ENCODE results near the gene CRACR2B.

Gene CRACR2B

DNA sequence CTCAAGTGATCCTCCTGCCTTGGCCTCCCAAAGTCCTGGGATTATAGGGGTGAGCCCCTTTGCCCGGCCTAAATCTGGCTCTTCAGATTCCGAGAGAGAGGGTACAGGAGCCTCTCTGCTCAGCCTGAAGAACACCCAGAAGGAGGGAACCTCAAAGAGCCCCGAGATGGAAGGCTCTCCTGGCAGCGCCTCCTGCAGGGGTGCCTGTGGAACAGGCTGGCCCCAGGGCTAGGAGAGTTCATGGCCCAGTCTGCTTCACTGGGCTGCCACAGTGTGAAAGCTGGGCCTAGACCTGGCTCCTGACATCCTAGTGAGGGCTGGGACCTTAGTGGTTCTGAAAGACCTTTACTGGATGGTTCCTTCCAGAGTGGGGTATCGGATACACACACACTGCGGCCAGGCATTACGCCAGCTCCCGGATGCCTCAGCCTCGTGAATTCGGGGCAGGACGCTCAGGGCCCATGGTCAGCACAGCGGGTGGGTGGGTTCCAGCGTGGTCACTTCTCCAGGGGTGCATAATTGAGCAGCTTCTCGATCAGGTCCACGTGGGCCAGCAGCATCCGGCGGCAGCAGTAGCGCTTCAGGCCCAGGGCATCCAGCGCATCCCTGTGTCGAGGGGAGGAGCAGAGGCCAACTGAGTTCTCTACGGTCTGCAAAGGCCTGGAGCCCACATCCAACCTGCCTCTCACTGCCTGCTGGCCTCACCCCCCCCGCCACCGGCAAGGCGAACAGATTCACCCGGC is 12.3 kb downstream of the CRACR2B start:
- peak in 1 of 2 donors; percentile 17 for DNase-seq

DNA sequence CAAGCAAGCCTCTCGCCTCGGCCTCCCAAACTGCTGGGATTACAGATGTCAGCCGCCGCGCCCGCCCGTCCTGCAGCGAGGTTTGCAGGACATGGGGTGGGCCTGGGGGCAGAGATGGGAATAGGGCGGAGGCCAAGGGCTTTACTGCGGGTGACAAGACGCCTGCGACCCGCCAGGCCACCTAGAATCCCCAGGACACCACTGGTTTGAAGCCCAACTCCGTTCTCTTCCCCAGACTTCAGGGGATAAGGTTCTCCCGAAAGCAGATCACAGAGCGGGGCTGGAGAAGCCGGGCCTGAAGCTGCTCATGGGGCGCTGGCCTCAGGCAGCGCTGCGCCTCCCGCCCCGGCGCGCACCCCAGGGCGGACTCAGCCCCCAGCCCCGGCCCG is 14.3 kb downstream of the CRACR2B start:
- peak in 1 of 2 donors; percentile 37 for DNase-seq

DNA sequence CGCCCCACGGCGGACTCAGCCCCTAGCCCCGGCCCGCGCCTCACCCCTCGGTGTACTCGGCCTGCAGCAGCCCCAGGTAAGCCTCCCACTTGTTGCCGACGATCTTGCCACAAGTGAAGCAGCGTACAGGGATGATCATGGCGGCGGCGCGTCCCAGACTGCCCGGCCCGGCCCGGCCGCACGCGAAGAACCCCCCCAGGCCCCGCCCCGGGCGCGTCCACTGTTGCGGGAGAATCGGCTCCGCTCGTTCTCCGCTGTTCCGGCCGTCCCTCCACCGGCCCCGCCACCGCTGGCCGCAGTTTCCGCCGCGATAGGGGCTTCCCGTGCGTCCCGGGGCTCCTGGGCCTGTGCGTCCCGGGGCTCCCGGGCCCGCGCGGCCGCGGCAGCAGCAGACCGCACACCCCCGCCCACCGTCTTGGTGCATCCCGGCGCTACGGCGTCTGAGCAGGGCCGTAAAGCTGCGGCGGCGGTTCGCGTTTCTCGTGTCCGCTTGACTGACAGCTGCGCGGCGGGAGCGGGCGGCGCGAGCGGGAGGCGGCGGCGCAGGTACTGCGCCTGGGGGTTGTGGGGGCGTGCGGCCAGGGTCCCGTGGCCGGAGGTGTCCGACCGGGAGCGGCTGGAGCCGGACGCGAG is 14.8 kb downstream of the CRACR2B start, which contains the start of the genes POLR2L and TSPAN4:
Gene POLR2L, minus strand, starts transcription at position 160 of the 633 bp plus-strand sequence. Its CDS starts 21 bp downstream, at position 139.
Gene TSPAN4, plus strand, starts transcription at position 483 of the 633 bp plus-strand sequence. CDS start 7,453 bp downstream, outside the sequence.
- peak; percentile 82 to 90 for DNase-seq

DNA sequence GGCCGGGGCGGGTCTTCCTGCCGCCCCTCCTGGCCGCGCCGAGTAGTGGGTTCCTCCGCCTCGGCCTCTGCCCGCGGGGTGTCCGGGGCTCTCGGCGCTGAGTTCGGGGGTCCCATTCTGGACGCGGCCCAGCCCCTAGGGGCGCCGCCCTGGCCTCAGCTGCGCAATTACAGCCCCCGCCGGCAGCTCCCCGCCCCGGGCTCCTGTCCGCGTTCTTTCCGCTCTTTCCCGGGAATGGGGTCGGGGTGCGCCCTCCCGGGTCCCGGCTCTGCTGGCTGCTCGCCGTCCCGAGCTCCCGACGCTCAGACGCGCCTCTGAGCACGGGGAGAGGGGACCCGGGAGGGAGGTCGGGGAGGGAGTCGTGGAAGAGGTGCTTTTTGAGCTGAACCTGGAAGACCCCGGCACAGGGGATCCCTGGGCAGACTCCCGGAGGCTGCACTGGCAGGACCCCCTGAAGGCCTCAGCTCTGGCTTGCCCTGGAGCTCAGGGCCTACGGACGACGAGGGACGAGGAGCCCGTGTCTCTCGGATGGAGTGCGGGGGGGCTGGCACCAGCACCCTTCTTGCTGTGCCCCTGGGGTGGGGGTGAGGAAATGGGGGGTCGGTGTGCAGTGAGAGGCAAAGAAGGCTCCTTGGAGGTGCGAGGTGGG is 15.5 kb downstream of the CRACR2B start:
- no peak for DNase-seq

DNA sequence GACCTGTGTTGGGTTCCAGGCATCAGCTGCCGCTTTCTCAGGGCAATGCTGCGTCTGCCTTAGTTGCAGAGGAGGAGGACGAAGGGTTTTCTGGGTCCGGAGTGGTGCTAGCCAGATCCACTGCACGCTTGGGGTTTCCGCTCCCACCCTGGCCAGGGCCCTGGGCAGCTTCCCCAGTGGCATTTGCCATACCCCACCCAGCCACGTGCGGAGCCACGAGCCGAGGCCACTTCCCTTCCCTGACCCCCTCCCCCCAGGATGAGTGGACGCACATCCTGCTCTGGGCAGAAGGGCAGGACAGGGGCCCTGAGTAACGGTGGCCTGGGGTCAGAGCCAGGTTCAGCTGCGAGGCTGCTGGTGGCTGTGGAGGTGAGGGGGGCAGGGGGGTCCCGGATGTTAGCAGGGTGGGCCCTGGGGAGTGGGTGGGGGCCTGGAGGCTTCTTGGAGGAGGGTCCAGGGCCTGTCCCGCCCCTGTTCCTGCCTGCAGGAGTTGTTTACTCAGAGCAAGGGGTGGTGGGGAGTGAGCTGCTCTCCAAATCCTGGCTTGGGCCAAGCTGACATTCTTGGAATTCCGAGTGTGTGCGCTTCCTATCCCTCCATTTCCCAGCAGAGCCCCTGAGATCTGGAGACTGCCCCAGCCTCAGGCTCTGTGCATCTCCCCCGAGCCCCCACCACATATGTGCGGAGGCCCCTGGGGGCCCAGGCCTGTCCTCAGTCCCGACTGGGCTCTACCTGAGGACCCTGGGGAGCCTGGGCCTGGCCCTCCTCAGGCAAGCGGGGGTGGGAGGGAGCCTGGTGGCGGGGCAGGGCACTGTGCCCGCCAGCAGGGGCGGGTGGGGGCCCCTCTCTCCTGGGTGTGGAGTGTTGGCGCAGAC is 16.3 kb downstream of the CRACR2B start:
- DNase-seq, result peak; percentile 69 to 75

DNA sequence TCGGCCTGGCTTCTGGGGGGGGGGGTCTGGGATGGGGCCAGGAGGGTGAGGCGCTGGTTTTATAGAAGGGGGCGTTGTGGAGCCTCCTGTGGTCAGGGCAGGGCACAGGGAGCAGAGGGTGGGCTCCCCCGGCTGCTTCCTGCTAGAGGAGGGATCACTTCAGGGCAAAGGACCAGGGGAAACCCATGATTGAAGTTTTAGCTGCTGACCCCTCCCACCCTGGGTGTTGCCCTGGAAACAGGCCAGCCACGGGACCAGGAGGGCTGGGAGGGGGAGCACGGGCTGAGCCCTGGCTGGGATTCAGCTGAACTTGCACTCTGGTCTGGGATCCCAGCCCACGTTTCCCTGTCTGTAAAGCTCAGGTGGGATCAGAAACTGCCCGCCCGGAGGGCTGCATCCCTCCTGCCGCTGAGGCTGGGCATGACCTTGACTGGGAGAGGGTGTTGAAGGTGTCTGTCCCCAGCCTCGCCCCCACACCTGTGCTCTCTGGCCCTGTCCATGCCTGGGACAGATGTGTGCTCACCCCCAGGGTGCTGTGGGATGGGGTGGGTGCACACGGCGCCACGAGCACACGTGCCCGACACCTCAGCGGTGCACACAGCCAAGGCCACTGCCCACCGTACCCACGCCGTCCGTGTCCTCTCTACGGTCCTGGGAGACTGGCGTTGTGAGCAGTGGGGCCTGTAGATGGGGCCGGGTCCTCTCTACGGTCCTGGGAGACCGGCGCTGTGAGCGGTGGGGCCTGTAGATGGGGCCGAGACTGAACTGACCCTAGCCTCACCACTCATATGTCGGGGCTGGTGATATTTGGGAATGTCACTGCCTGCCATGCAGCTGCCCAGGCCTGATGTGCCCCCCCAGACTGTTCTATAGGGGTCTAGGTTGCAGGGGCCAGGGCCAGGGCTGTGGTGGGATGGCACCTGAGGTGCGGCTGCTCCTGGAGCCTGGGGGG is 17.2 kb downstream of the CRACR2B start:
- DNase-seq, result peak; percentile 44 to 52

DNA sequence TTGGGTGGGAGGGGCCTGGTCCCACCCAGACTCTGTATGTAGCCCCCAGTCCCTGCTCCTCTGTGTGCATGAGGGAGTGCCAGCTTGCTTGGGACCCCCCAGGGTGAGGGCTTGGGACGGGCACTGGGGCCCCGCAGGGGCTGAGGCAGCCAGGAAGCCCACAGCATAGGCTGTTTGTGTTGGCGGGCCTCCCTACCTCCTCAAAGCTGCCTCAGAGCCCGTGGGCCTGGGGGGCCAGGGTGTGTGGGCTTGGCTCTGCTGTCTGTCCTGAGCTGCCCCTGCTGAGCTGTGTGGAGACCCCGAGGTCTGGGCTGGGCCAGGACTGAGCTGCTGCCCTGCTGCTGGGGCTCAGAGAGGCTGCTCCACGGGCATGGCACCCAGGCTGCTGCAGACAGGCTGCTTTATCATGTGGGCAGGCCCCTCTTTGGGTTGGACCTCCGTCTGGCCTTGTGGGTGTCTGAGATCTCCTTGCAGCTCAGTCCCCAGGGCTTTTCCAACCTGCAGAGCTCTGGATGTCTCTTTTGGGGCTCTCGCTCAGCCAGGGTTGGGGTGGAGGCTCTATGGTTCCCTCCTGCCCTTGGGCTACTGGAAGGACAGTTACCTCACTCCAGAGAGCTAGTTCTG is 18.3 kb downstream of the CRACR2B start:
- no peak for DNase-seq

DNA sequence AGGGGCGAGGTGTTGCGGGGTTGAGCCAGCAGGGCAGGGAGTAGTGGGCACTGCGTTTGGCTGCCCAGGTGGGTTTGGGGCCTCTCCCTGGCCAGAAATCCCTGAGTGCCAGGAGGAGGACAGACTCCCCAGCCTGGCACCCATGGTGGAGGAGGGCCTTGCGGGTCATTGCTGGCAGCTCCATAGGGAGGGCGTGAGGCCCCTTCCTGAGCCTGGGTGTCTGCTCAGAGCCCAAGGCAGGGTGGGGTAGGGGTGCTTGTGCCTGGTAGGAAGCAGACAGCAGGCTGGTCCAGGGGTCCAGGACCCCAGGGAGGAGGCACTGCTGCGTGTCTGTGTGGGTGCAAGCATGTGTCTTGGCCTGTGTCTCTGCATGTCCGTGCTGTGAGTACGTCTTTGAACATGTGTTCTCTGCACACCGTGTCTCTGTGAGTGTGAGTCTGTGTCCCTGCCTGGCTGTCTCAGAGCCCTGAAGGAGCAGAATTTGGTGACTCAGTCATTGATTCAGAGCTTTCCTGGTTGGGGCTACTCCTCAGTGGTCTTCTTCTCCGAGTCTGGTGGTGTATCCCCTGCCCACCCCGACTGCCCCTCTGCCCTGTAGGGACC is 18.9 kb downstream of the CRACR2B start:
- DNase-seq, result no peak

DNA sequence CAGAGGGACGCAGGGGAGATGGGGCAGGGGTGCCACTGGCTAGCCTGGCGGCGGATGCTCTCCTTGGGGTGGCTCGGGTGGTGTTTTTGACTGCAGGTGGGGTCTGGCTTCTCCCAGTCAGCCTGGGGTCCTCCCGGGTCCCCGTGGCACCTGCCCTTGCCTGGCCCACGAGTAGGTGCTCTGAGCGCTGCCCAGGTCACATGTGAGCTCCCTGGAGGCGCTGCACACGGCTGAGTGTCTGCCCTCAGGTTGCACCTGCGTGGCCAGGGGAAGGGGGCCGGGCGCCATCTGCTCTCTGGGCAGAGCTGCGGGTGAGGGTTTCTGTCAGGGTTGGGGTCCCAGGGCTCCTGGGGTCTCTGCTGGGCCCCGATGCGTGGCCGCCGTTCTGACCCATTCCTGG is 20.2 kb downstream of the CRACR2B start:
- DNase-seq, result no peak

DNA sequence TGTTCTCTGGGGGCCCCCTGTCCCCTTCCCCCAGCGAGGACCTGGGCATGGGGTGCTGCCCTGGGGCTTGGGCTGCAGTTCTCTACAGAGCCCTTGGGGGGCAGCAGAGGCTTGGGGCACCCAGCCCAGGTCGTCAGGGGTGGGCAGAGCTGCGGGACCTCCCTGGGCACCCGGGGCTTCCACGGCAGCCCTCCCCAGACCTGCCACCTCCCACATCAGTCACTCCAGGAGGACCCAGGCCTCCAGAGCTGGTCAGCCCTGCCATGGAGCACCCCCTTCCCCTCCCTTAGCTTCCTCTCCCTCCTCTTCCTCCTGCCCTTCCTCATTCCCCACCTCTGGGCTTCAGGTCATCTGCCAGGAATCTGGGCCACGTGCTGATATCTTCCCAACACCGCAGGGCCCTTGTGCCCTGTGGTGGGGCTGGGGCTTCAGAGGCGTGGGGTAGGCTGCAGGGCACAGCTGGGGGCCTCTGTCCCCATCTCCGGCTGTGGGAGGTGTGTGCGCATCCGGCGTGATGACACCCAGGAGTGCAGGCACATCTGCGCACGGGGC is 20.7 kb downstream of the CRACR2B start:
- DNase-seq, result peak; percentile 42 to 44

DNA sequence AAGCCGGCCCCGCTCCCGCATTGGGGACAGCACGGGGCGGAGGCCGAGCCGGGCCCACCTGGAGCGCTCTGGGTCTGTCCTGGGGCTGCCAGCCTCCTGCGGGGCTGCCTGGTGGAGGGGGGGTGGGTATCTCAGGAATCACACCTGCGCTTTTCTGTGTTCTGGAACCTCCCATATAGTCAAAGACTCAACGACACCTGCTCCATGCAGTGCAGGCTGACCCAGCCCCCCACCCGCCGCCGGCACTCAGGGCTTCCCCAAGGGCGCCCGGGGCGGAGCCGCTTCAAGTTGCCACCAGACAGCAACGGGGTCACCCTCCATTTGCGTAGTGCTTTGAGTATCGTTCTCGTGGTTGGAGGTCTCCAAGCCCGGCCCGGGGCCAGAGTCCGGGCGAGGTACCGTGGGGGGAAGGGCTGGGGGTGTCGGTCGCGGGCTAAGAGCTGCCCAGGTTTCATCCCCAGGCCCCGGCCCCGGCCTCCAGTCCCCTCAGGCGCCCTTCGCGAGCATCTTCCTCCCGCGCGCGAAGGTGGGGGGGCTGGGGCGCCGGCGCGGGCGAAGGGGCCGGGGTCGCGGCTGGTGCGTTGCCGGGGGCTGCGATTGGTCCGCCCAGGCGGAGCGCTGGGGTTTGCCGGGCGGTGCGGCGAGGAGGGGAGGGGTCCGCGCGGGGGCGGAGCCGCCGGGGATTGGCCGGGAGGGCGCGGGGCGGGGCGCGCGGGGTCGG is 21.5 kb downstream of the CRACR2B start:
- DNase-seq, result no peak

DNA sequence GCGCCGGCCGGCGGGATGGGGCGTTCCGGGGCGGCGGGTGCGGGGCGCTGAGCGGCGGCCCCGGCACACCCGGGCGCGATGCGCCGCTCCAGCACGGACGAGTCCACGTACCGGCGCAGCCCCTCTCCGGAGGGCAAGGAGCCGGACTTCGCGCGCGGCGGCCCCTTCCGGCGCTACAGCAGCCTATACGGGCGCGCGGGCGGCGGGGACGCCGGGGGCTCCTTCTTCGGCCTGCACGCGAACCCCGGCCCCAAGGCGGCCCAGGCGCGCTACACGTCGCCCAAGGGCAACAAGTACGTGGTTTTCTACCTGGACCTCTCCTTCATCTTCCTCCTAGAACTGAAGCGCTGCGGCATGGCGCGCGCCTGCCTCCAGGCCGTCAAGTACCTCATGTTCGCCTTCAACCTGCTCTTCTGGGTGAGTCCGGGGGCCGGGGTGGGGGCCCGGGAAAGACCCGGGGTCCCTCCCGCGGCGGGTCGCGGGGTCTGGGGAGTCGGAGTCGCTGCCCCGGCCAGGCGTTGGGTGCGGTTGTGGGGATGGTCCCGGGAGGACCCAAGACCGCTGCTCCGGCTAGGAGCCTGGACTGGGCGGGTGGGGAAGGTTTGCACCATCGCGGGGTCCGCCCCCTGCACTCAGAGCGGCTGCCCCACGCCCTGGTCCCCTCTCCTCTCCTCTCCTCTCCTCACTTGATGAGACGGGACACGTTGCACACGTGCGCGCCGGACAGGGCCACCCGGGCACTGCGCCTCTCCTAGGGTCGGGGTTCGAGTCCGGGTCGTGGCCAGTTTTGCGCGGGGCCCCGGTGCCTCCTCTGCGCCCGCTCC is 22.4 kb downstream of the CRACR2B start:
- DNase-seq, result no peak

DNA sequence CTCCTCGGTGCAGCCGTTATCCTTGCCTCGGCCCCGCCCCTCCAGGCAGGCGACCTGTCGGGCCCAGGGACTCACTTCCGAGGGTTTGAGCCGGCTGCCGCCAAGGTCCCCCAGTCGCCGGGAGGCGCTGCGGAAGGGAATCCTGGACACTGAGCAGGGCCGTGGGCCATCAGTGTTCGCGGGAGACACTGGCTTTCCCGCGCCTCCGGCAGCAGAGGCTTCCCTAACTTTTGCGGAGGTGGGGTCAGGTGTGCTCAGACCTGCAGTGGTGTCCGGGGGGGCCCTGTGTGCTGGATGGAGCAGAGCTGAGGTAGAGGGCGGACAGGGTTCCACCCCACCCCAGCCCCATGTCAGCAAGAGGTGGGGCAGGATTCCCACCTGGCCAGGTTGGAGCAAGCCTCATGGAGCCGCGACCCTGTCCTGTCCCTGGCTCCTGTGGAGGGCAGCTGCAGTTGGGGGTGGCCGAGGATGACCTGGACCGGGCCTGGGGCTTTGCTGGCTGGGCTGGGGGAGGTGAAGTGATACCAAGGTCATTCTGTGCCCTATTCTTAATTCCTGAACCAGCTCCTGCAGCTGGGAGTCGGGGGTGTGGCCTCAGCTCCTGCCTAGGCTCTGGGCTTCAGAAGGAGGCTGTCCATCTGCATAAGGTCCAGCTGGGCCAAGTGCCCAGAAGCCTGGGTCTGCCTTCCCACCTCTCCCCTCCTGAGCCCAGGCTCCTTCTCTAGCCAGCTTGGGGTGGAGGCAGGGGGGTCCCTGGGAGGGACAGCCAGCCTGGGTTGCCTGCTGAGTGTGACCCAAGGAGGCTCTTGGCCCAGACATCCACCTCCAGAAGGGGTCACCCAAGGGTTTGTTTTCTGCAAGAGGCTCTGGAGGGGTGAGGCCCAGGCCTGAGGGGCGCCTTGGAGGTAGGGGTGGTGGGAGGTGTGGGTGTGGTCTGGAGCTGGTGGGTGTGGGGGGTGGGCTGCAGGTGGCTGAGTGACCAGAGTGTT is 23.4 kb downstream of the CRACR2B start:
- no peak for DNase-seq

DNA sequence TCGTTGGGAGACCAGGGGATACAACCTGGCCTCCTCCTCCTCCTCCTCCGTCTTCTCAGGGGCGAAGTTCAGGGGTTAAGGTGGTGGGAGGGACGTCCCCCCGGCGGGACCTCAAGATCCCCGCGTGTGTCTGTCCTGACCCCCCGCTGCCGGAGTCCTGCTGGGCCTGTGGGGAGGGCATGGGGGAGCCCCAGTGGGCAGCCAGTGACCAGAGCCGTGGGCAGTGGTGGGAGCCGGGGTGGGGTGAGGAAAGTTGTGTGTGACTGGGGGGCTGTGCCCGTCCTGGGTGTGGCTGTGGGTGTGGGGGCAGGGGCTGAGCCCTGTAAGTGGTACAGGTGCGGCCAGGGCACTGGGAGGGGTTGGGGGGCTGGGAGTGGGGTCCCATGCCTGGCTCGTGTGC is 25.0 kb downstream of the CRACR2B start:
- no peak for DNase-seq

DNA sequence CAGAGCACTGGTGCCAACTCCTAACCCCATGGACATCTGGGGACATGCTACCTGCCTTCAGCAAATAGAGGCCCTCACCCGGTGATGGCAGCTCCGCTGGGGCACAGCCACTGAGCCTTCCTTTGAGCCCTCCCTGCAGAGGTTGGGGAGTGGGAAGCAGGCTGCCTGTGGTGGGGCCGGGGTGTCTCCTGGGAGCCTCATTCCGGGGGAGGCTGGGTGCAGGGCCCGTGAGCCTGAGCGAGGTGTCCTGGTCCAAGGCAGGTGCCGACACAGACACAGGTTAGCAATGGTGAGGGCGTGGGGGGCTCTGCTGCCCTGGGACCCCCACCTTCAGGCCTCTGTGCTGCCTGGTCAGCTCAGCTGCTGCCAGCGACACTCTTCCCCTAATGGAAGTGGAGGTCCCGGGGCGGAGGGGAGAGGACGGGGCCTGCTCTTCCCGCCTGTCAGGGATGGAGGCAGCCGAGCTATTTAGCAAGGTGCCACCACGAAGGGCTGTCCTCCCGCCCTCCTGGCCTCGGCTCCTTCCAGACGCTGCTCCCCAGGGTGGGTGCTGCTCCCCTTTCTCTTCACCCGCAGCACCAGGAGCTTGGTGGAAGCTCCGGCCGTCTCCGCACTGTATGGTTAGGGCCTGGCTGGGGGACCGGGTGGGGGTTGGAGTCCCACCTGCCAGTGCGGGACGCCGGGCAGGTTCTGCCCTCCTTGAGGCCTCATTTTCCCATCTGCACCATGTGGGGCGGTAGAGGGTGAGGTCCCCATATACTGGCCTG is 26.1 kb downstream of the CRACR2B start:
- DNase-seq, result no peak

DNA sequence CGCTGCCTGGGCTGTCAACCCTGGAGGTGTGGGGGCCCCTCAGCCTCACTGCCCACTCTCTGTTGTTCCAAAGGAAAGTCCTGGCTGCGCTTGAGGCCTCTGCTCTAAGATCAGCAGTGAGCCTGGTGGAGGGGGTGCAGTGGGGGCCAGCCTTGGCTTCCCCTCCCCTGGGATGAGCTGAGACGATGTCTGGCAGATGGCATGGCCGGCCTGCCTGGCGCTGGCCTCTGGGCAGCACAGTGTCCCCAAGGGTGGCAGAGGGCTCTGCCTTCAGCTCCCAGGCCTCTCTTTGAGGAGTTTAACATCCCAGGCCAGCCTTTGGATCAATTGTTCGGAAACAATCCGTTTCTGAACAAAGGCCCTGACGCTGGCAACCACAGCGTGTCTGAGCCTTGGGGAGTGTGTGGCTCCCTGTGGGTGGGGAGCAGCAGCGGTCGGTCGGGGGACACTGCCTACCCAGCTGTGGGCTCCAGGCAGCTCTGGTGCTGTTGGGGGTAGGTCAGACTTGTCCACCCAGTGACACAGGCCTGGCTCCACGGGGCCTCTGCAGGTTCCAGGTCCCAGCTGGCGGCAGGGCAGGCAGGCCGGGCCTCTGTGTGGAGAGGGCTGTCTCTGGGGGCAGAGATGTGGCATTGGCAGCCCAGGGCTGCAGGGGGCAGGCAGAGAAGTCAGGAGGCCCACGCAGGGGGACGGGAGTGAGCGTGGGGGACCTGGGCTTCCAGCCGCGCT is 27.0 kb downstream of the CRACR2B start:
- DNase-seq, result no peak

All from inflammatory macrophage (primary cell).